Stimulated activated CD4-positive, alpha-beta T cell treated with anti-CD3 and anti-CD28 coated beads, Interleukin-1b, Interleukin-23, amount 100 ng/mL, for 48 hours (primary cell): ENCODE measurements around the gene OR10G7.

Source experiments
- DNase-seq: peaks from one replicate; pipeline ENCODE4 v3.0.0-alpha.2; 2020

Gene OR10G7

GRCh38 chr11:124041254-124041653 lies at the start of gene OR10G7:
Gene OR10G7, minus strand, starts transcription at chr11:124041325. Its CDS starts 2,324 bp downstream, at chr11:124039001.
- DNase-seq, result no peak

GRCh38 chr11:124085997-124086846 lies 45.1 kb upstream of the OR10G7 start:
- no peak for DNase-seq

GRCh38 chr11:124085583-124085982 lies 44.5 kb upstream of the OR10G7 start:
- no peak for DNase-seq

- no peak for DNase-seq
Observed at GRCh38 chr11:124082371-124082770, 41.2 kb upstream of the OR10G7 start.

GRCh38 chr11:124081483-124081882 lies 40.4 kb upstream of the OR10G7 start:
- no peak for DNase-seq

- no peak for DNase-seq
Observed at GRCh38 chr11:124080327-124081001, 39.3 kb upstream of the OR10G7 start.

GRCh38 chr11:124079631-124080326 lies 38.7 kb upstream of the OR10G7 start:
- DNase-seq, result no peak

GRCh38 chr11:124078591-124078990 lies 37.5 kb upstream of the OR10G7 start:
- DNase-seq, result no peak

- no peak for DNase-seq
Observed at GRCh38 chr11:124077266-124077665, 36.1 kb upstream of the OR10G7 start.

- no peak for DNase-seq
Observed at GRCh38 chr11:124075841-124076651, 34.9 kb upstream of the OR10G7 start.

GRCh38 chr11:124075492-124075840 lies 34.3 kb upstream of the OR10G7 start:
- DNase-seq, result no peak

GRCh38 chr11:124074554-124074953 lies 33.4 kb upstream of the OR10G7 start:
- DNase-seq, result no peak

GRCh38 chr11:124072147-124072546 lies 31.0 kb upstream of the OR10G7 start:
- DNase-seq, result no peak

- DNase-seq, result no peak
Observed at GRCh38 chr11:124071623-124071948, 30.5 kb upstream of the OR10G7 start.

- DNase-seq, result peak; percentile 62
Observed at GRCh38 chr11:124070915-124071622, 29.9 kb upstream of the OR10G7 start.

- DNase-seq, result peak; percentile 49
Observed at GRCh38 chr11:124069429-124070401, 28.6 kb upstream of the OR10G7 start.

GRCh38 chr11:124068601-124069110 lies 27.5 kb upstream of the OR10G7 start:
- DNase-seq, result no peak

- DNase-seq, result no peak
Observed at GRCh38 chr11:124052966-124053365, 11.8 kb upstream of the OR10G7 start.

- no peak for DNase-seq
Observed at GRCh38 chr11:124050748-124051147, 9.6 kb upstream of the OR10G7 start.

GRCh38 chr11:124043420-124043819 lies 2.3 kb upstream of the OR10G7 start:
- DNase-seq, result no peak

- DNase-seq, result no peak
Observed at GRCh38 chr11:124039557-124039956, 1.6 kb downstream of the OR10G7 start.
